ENCODE results near the gene THAP3. TPM values are rescaled to one million over a fixed set of nuclear protein-coding genes. Genes with fewer than 3 reads are reported as not detected.
A peak's percentile ranks its signal among the peaks of the same experiment; 100 is the strongest.

Gene THAP3
- total and polyA plus RNA-seq, 2 donors (not counting 1 experiment from before 2014, with no cell fraction given), result 5.3 to 35.5 TPM

- H3K27me3 ChIP-seq (ENCODE audit: control insufficient read depth, insufficient read depth, low read length), result no peaks in the 10 kb centered on the region
- peak; percentile 84 to 86 for DNase-seq (ENCODE audit: low read depth in 2 of 2)
- TF ChIP-seq EZH2 (IDR thresholded peaks at IDR 0.05; ENCODE audit: low read length, missing control alignments), result no peak
- TF ChIP-seq, protein P1, sequence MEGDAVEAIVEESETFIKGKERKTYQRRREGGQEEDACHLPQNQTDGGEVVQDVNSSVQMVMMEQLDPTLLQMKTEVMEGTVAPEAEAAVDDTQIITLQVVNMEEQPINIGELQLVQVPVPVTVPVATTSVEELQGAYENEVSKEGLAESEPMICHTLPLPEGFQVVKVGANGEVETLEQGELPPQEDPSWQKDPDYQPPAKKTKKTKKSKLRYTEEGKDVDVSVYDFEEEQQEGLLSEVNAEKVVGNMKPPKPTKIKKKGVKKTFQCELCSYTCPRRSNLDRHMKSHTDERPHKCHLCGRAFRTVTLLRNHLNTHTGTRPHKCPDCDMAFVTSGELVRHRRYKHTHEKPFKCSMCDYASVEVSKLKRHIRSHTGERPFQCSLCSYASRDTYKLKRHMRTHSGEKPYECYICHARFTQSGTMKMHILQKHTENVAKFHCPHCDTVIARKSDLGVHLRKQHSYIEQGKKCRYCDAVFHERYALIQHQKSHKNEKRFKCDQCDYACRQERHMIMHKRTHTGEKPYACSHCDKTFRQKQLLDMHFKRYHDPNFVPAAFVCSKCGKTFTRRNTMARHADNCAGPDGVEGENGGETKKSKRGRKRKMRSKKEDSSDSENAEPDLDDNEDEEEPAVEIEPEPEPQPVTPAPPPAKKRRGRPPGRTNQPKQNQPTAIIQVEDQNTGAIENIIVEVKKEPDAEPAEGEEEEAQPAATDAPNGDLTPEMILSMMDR (conservative IDR thresholded peaks at IDR 0.05 in 1 of 2, IDR thresholded peaks at IDR 0.05 in 1 of 2; ENCODE audit: low read depth in 1 of 2, low read length in 2 of 2), result no peak
- H3K36me3 ChIP-seq (ENCODE audit: control insufficient read depth, insufficient read depth, low read length), result peaks cover 8% of the 10 kb centered on the region
- peak overlapping the region; percentile 90 for H3K4me2 ChIP-seq (ENCODE audit: extremely low read depth, insufficient read depth, low read length)
- peak overlapping the region; percentile 97 for H3K27ac ChIP-seq (ENCODE audit: insufficient read depth, low read length)
- H3K4me3 ChIP-seq (replicated peaks in 1 of 4; ENCODE audit: control extremely low read depth in 1 of 4, insufficient read depth in 1 of 4, low read depth in 3 of 4, low read length in 4 of 4), result peak overlapping the region; percentile 52 to 99 (median 60)
- no peaks in the 10 kb centered on the region for H3K9me3 ChIP-seq (ENCODE audit: control insufficient read depth, insufficient read depth, low read depth, low read length)
- peak overlapping the region; percentile 59 for H2AFZ ChIP-seq (ENCODE audit: low read length)
- peaks cover 37% of the 10 kb centered on the region for H3K79me2 ChIP-seq (ENCODE audit: control insufficient read depth, insufficient read depth, low read length)
- no peaks in the 10 kb centered on the region for H4K20me1 ChIP-seq (ENCODE audit: control insufficient read depth, extremely low read depth, insufficient read depth, low read length)
- H3K4me1 ChIP-seq (ENCODE audit: control insufficient read depth, extremely low read depth, insufficient read depth, low read length), result peaks cover 11% of the 10 kb centered on the region
- H3K9ac ChIP-seq (ENCODE audit: insufficient read depth, low read length), result peak overlapping the region; percentile 89
Measured at GRCh38 chr1:6603238-6603914, 21.3 kb upstream of the THAP3 start.

- Histone ChIP-seq H3K79me2 (ENCODE audit: control insufficient read depth, insufficient read depth, low read length) (peaks cover 33% of the 10 kb centered on the region), H3K9ac (ENCODE audit: insufficient read depth, low read length) (peak overlapping the region; percentile 89), H3K27ac (ENCODE audit: insufficient read depth, low read length) (peak overlapping the region; percentile 97), H3K27me3 (ENCODE audit: control insufficient read depth, insufficient read depth, low read length) (no peaks in the 10 kb centered on the region), H3K9me3 (ENCODE audit: control insufficient read depth, insufficient read depth, low read depth, low read length) (no peaks in the 10 kb centered on the region), H2AFZ (ENCODE audit: low read length) (peak overlapping the region; percentile 59), H3K4me3 (replicated peaks in 1 of 4; ENCODE audit: control extremely low read depth in 1 of 4, insufficient read depth in 1 of 4, low read depth in 3 of 4, low read length in 4 of 4) (peak overlapping the region; percentile 52 to 99 (median 60)), H3K4me2 (ENCODE audit: extremely low read depth, insufficient read depth, low read length) (peak overlapping the region; percentile 90), H4K20me1 (ENCODE audit: control insufficient read depth, extremely low read depth, insufficient read depth, low read length) (no peaks in the 10 kb centered on the region), H3K36me3 (ENCODE audit: control insufficient read depth, insufficient read depth, low read length) (peaks cover 5% of the 10 kb centered on the region), H3K4me1 (ENCODE audit: control insufficient read depth, extremely low read depth, insufficient read depth, low read length) (peaks cover 11% of the 10 kb centered on the region)
- TF ChIP-seq EZH2 (IDR thresholded peaks at IDR 0.05; ENCODE audit: low read length, missing control alignments), result no peak
- TF ChIP-seq, protein P1 (conservative IDR thresholded peaks at IDR 0.05 in 1 of 2, IDR thresholded peaks at IDR 0.05 in 1 of 2; ENCODE audit: low read depth in 1 of 2, low read length in 2 of 2), result no peak
- DNase-seq (ENCODE audit: low read depth in 2 of 2), result peak; percentile 83 to 92
Measured at GRCh38 chr1:6603915-6604558, 20.6 kb upstream of the THAP3 start.

DNA sequence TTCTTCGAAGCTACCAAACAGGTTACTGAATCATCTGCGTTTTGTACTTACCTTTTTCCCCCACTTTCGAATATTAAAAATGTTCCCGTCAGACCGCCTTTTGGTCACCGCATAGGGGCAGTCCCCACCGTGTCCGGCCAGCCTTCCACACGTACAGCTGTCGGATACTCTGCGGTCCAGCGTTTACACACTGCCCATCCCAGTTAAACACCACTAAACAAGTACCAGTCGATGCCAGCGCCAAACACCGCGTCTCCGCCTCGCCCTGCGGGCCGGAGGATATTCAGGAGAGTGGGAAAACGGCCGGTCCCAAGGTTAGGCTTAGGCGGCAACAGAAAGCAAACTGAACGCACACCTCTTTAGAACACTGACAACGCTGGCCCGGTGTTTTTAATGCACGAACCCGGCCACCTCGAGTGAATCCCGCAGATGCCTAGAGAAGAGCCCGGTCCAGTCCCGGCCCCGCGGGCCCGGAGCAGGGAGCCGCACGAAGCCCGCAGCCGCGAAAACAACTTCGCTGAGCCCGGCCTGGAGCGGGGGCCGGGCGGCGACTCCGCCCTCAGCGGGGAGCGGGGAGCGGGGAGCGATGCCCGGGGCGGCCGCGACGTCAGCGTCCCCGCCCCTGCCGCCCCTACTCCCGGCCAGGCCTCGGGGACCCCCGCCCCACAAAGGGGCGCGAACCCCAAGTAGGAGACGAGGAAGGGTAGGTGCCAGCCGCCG is 11.9 kb upstream of the THAP3 start:
- H3K4me2 ChIP-seq (ENCODE audit: extremely low read depth, insufficient read depth, low read length), result peak overlapping the region; percentile 84
- H3K27me3 ChIP-seq (ENCODE audit: control insufficient read depth, insufficient read depth, low read length), result no peaks in the 10 kb centered on the region
- peak overlapping the region; percentile 69 for H3K9ac ChIP-seq (ENCODE audit: insufficient read depth, low read length)
- peak overlapping the region; percentile 69 to 97 (median 82) for H3K4me3 ChIP-seq (replicated peaks in 1 of 4; ENCODE audit: control extremely low read depth in 1 of 4, insufficient read depth in 1 of 4, low read depth in 3 of 4, low read length in 4 of 4)
- H2AFZ ChIP-seq (ENCODE audit: low read length), result peak overlapping the region; percentile 95
- DNase-seq (ENCODE audit: low read depth in 2 of 2), result peak; percentile 31 to 49
- H3K9me3 ChIP-seq (ENCODE audit: control insufficient read depth, insufficient read depth, low read depth, low read length), result no peaks in the 10 kb centered on the region
- TF ChIP-seq, protein P1 (conservative IDR thresholded peaks at IDR 0.05 in 1 of 2, IDR thresholded peaks at IDR 0.05 in 1 of 2; ENCODE audit: low read depth in 1 of 2, low read length in 2 of 2), result no peak
- no peaks in the 10 kb centered on the region for H4K20me1 ChIP-seq (ENCODE audit: control insufficient read depth, extremely low read depth, insufficient read depth, low read length)
- peak overlapping the region; percentile 78 for H3K27ac ChIP-seq (ENCODE audit: insufficient read depth, low read length)
- peaks cover 3% of the 10 kb centered on the region for H3K4me1 ChIP-seq (ENCODE audit: control insufficient read depth, extremely low read depth, insufficient read depth, low read length)
- H3K79me2 ChIP-seq (ENCODE audit: control insufficient read depth, insufficient read depth, low read length), result peaks cover 32% of the 10 kb centered on the region
- H3K36me3 ChIP-seq (ENCODE audit: control insufficient read depth, insufficient read depth, low read length), result no peaks in the 10 kb centered on the region
